ENCODE measurements around the gene MMUT. TPM values are rescaled to one million over a fixed set of nuclear protein-coding genes. Genes with fewer than 3 reads are reported as not detected.

The MMUT gene
- total and polyA plus RNA-seq, 4 experiments from 2014 or later: 9.1 to 15.4 (median 14.0) TPM

DNA sequence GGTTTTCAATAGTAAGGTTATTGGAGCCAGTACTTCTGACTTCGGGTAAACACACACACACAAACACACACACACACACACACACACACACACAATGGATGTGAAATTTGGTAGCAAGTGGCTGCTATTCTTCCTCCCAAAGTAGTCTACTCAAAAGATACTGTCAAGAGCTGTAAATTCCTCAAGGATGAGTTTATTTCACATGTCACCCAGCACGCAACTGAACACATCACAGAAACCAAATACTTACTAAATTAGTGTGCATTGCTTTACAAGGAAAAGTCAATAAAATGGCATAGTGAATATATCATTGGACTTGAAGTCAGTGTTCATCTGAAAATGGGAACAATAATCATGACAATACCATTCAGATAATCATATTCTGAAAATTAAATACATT lies 32.9 kb downstream of the MMUT start:
- intact Hi-C loops (cut with micrococcal nuclease): no loop called here
- peaks cover 23% of the 10 kb centered on the region for H3K36me3 ChIP-seq (ENCODE audit: insufficient read depth, low read length)
- no peak for DNase-seq
- H3K4me3 Mint-ChIP-seq: no peak overlapping the region
- H3K27ac Mint-ChIP-seq: no peak overlapping the region
- ChIA-PET CTCF (ENCODE audit: partially characterized antibody) (no interaction called here), POLR2A (ENCODE audit: partially characterized antibody) (no interaction called here)
- H3K4me3 ChIP-seq (ENCODE audit: low read length in 2 of 2): no peak overlapping the region
- peaks cover 0 to 2% (median 0%) of the 10 kb centered on the region in 8 donors for H3K9me3 Mint-ChIP-seq
- H3K36me3 Mint-ChIP-seq: peaks cover 45 to 49% of the 10 kb centered on the region in 2 donors
- H3K27ac ChIP-seq (ENCODE audit: low read depth, low read length): no peak overlapping the region
- no peaks in the 10 kb centered on the region for H3K4me1 ChIP-seq (ENCODE audit: insufficient read depth, low read length)
- H3K4me1 Mint-ChIP-seq: no peaks in the 10 kb centered on the region
- H3K27me3 ChIP-seq (ENCODE audit: insufficient read depth, low read length): no peaks in the 10 kb centered on the region
- H3K27me3 Mint-ChIP-seq: peaks cover 0 to 2% of the 10 kb centered on the region in 2 donors
- no peaks in the 10 kb centered on the region for H3K9me3 ChIP-seq (ENCODE audit: control insufficient read depth in 1 of 2, low read length in 2 of 2)

DNA sequence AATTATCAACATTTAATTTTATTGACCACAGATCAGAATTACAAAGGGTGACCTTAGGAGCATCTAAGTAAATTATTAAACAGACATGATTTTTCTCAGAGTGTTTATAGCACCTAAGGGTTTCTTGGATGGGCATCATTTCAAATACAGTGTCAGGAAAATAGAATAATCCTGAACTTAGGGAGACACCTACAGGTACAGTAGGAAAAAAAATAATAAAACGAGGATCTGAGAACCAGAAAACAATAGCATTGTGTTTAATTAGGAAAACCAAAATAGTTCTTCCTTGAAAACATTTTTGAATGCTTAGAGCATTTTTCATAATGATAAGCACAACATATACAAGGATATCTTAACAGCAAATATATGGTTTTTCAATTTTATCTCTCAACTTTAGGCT lies 39.2 kb downstream of the MMUT start:
- H3K27ac ChIP-seq (ENCODE audit: low read depth, low read length): no peak overlapping the region
- DNase-seq: no peak
- intact Hi-C loops (cut with micrococcal nuclease): no loop called here
- no peak overlapping the region for H3K4me3 ChIP-seq (ENCODE audit: low read length in 2 of 2)
- POLR2A ChIA-PET (ENCODE audit: partially characterized antibody): no interaction called here
- Mint-ChIP-seq H3K9me3 (no peaks in the 10 kb centered on the region), H3K4me1 (no peaks in the 10 kb centered on the region), H3K27ac (no peak overlapping the region), H3K36me3 (peaks cover 6% of the 10 kb centered on the region in 2 donors), H3K27me3 (peaks cover 0 to 2% of the 10 kb centered on the region in 2 donors), H3K4me3 (no peak overlapping the region)
- CTCF ChIA-PET (ENCODE audit: partially characterized antibody): interaction anchor here (4.7 kb wide), 1 partner anchor 12 kb away, joined by 43 read pairs; no protein-coding TSS in a partner anchor
- H3K9me3 ChIP-seq (ENCODE audit: control insufficient read depth in 1 of 2, low read length in 2 of 2): no peaks in the 10 kb centered on the region
- no peaks in the 10 kb centered on the region for H3K4me1 ChIP-seq (ENCODE audit: insufficient read depth, low read length)
- no peaks in the 10 kb centered on the region for H3K36me3 ChIP-seq (ENCODE audit: insufficient read depth, low read length)
- no peaks in the 10 kb centered on the region for H3K27me3 ChIP-seq (ENCODE audit: insufficient read depth, low read length)

GRCh38 chr6:49416195-49416594 lies 46.9 kb downstream of the MMUT start:
- POLR2A ChIA-PET (ENCODE audit: partially characterized antibody): no interaction called here
- H3K27me3 ChIP-seq (ENCODE audit: insufficient read depth, low read length): no peaks in the 10 kb centered on the region
- no peaks in the 10 kb centered on the region for H3K9me3 ChIP-seq (ENCODE audit: control insufficient read depth in 1 of 2, low read length in 2 of 2)
- intact Hi-C loops (cut with micrococcal nuclease): no loop called here
- no peaks in the 10 kb centered on the region for H3K4me1 ChIP-seq (ENCODE audit: insufficient read depth, low read length)
- H3K27ac ChIP-seq (ENCODE audit: low read depth, low read length): no peak overlapping the region
- CTCF ChIA-PET (ENCODE audit: partially characterized antibody): no interaction called here
- no peaks in the 10 kb centered on the region for H3K4me1 Mint-ChIP-seq
- H3K4me3 ChIP-seq (ENCODE audit: low read length in 2 of 2): no peak overlapping the region
- no peaks in the 10 kb centered on the region for H3K9me3 Mint-ChIP-seq
- peaks cover 1 to 4% of the 10 kb centered on the region in 2 donors for H3K27me3 Mint-ChIP-seq
- H3K27ac Mint-ChIP-seq: no peak overlapping the region
- no peak overlapping the region for H3K4me3 Mint-ChIP-seq
- DNase-seq: no peak
- no peaks in the 10 kb centered on the region for H3K36me3 Mint-ChIP-seq
- H3K36me3 ChIP-seq (ENCODE audit: insufficient read depth, low read length): no peaks in the 10 kb centered on the region

GRCh38 chr6:49415358-49415757 lies 47.7 kb downstream of the MMUT start:
- Histone ChIP-seq H3K4me1 (ENCODE audit: insufficient read depth, low read length) (no peaks in the 10 kb centered on the region), H3K27ac (ENCODE audit: low read depth, low read length) (no peak overlapping the region), H3K36me3 (ENCODE audit: insufficient read depth, low read length) (no peaks in the 10 kb centered on the region), H3K27me3 (ENCODE audit: insufficient read depth, low read length) (no peaks in the 10 kb centered on the region), H3K9me3 (ENCODE audit: control insufficient read depth in 1 of 2, low read length in 2 of 2) (no peaks in the 10 kb centered on the region), H3K4me3 (ENCODE audit: low read length in 2 of 2) (no peak overlapping the region)
- ChIA-PET CTCF (ENCODE audit: partially characterized antibody) (no interaction called here), POLR2A (ENCODE audit: partially characterized antibody) (no interaction called here)
- no peaks in the 10 kb centered on the region for H3K9me3 Mint-ChIP-seq
- H3K27me3 Mint-ChIP-seq: peaks cover 1 to 4% of the 10 kb centered on the region in 2 donors
- intact Hi-C loops (cut with micrococcal nuclease): no loop called here
- no peak for DNase-seq
- H3K27ac Mint-ChIP-seq: no peak overlapping the region
- H3K4me1 Mint-ChIP-seq: no peaks in the 10 kb centered on the region
- H3K36me3 Mint-ChIP-seq: no peaks in the 10 kb centered on the region
- no peak overlapping the region for H3K4me3 Mint-ChIP-seq

GRCh38 chr6:49410564-49410963 lies 52.5 kb downstream of the MMUT start:
- Histone ChIP-seq H3K27ac (ENCODE audit: low read depth, low read length) (no peak overlapping the region), H3K9me3 (ENCODE audit: control insufficient read depth in 1 of 2, low read length in 2 of 2) (no peaks in the 10 kb centered on the region), H3K4me3 (ENCODE audit: low read length in 2 of 2) (no peak overlapping the region), H3K36me3 (ENCODE audit: insufficient read depth, low read length) (no peaks in the 10 kb centered on the region), H3K27me3 (ENCODE audit: insufficient read depth, low read length) (no peaks in the 10 kb centered on the region), H3K4me1 (ENCODE audit: insufficient read depth, low read length) (no peaks in the 10 kb centered on the region)
- Mint-ChIP-seq H3K36me3 (no peaks in the 10 kb centered on the region), H3K4me1 (no peaks in the 10 kb centered on the region), H3K9me3 (no peaks in the 10 kb centered on the region), H3K27ac (no peak overlapping the region), H3K4me3 (no peak overlapping the region), H3K27me3 (peaks cover 3 to 6% of the 10 kb centered on the region in 2 donors)
- intact Hi-C loops (cut with micrococcal nuclease): no loop called here
- no peak for DNase-seq
- ChIA-PET POLR2A (ENCODE audit: partially characterized antibody) (no interaction called here), CTCF (ENCODE audit: partially characterized antibody) (interaction anchor here (0.7 to 6.8 kb wide), 16 partner anchors 11 to 1996 kb away, joined by 3 to 43 read pairs (median 4); no protein-coding TSS in a partner anchor)

DNA sequence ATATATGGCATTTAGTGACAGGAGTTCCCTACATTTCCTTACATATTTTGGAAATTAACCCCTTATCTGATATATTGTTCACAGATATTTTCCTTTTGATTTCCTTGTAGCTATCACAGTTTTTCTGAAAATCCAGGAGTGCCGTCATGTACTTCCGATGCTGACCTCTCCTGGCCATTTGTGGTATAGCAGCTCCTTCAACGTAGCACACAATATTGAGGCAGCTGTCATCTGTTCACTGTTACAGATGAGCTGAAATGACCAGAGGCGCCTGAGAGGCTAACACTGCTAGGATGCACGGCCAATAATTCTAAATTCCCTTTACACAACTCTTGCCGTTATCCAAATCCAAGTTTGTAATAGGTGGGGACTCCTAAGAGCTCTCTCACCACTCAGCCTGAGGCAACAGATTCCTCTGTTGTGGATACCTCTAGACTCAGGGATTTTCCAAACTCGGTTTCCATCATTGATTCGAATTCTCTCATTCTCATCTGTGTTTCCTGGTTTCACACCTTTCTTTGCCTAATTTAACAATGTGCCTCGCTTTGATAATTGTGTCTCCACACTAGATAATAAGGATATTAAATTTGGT lies 53.0 kb downstream of the MMUT start:
- Mint-ChIP-seq H3K27me3 (peaks cover 3% of the 10 kb centered on the region in 2 donors), H3K9me3 (no peaks in the 10 kb centered on the region), H3K4me1 (no peaks in the 10 kb centered on the region), H3K36me3 (no peaks in the 10 kb centered on the region), H3K4me3 (no peak overlapping the region), H3K27ac (no peak overlapping the region)
- H3K27ac ChIP-seq (ENCODE audit: low read depth, low read length): no peak overlapping the region
- POLR2A ChIA-PET (ENCODE audit: partially characterized antibody): no interaction called here
- H3K36me3 ChIP-seq (ENCODE audit: insufficient read depth, low read length): no peaks in the 10 kb centered on the region
- H3K4me3 ChIP-seq (ENCODE audit: low read length in 2 of 2): no peak overlapping the region
- intact Hi-C loops (cut with micrococcal nuclease): no loop called here
- peak; percentile 11 to 53 (median 31) for DNase-seq
- no peaks in the 10 kb centered on the region for H3K9me3 ChIP-seq (ENCODE audit: control insufficient read depth in 1 of 2, low read length in 2 of 2)
- CTCF ChIA-PET (ENCODE audit: partially characterized antibody): interaction anchor here (0.7 to 6.8 kb wide), 17 partner anchors 10 to 1995 kb away, joined by 3 to 43 read pairs (median 4); no protein-coding TSS in a partner anchor
- H3K4me1 ChIP-seq (ENCODE audit: insufficient read depth, low read length): no peaks in the 10 kb centered on the region
- no peaks in the 10 kb centered on the region for H3K27me3 ChIP-seq (ENCODE audit: insufficient read depth, low read length)

GRCh38 chr6:49406250-49406970 lies 56.6 kb downstream of the MMUT start:
- intact Hi-C loops (cut with micrococcal nuclease): no loop called here
- Mint-ChIP-seq H3K4me3 (no peak overlapping the region), H3K27me3 (peaks cover 2 to 7% of the 10 kb centered on the region in 2 donors), H3K36me3 (no peaks in the 10 kb centered on the region), H3K9me3 (no peaks in the 10 kb centered on the region), H3K4me1 (no peaks in the 10 kb centered on the region), H3K27ac (no peak overlapping the region)
- Histone ChIP-seq H3K4me1 (ENCODE audit: insufficient read depth, low read length) (no peaks in the 10 kb centered on the region), H3K27ac (ENCODE audit: low read depth, low read length) (no peak overlapping the region), H3K4me3 (ENCODE audit: low read length in 2 of 2) (no peak overlapping the region), H3K27me3 (ENCODE audit: insufficient read depth, low read length) (no peaks in the 10 kb centered on the region), H3K9me3 (ENCODE audit: control insufficient read depth in 1 of 2, low read length in 2 of 2) (no peaks in the 10 kb centered on the region), H3K36me3 (ENCODE audit: insufficient read depth, low read length) (no peaks in the 10 kb centered on the region)
- ChIA-PET POLR2A (ENCODE audit: partially characterized antibody) (no interaction called here), CTCF (ENCODE audit: partially characterized antibody) (no interaction called here)
- DNase-seq: no peak

Measured in CD4-positive, alpha-beta memory T cell (primary cell).